ENCODE results near the gene ADGRA1.

The ADGRA1 gene

GRCh38 chr10:133076274-133077038 is 11.3 kb upstream of the ADGRA1 start:
- DNase-seq (ENCODE audit: low read depth): no peak

- no peak for DNase-seq (ENCODE audit: low read depth)
These were observed 7.7 kb upstream of the ADGRA1 start for GRCh38 chr10:133079836-133080682.

- no peak for DNase-seq (ENCODE audit: low read depth)
These were observed 7.1 kb upstream of the ADGRA1 start for GRCh38 chr10:133080683-133081040.

- no peak for DNase-seq (ENCODE audit: low read depth)
These were observed 6.1 kb upstream of the ADGRA1 start for GRCh38 chr10:133081636-133082035.

GRCh38 chr10:133082685-133083421 is 4.9 kb upstream of the ADGRA1 start:
- DNase-seq (ENCODE audit: low read depth): no peak

- DNase-seq (ENCODE audit: low read depth): no peak
These were observed 4.2 kb upstream of the ADGRA1 start for GRCh38 chr10:133083422-133084100.

- DNase-seq (ENCODE audit: low read depth): no peak
These were observed 3.2 kb upstream of the ADGRA1 start for GRCh38 chr10:133084491-133084890.

GRCh38 chr10:133085251-133086125 is 2.2 kb upstream of the ADGRA1 start:
- no peak for DNase-seq (ENCODE audit: low read depth)

- no peak for DNase-seq (ENCODE audit: low read depth)
These were observed 1.5 kb upstream of the ADGRA1 start for GRCh38 chr10:133086247-133086646.

- DNase-seq (ENCODE audit: low read depth): no peak
These were observed 562 bp upstream of the ADGRA1 start for GRCh38 chr10:133087045-133087678.

GRCh38 chr10:133088179-133088955 is 643 bp downstream of the ADGRA1 start:
- DNase-seq (ENCODE audit: low read depth): no peak

- DNase-seq (ENCODE audit: low read depth): no peak
These were observed 1.5 kb downstream of the ADGRA1 start for GRCh38 chr10:133088956-133089800.

- DNase-seq (ENCODE audit: low read depth): no peak
These were observed 2.4 kb downstream of the ADGRA1 start for GRCh38 chr10:133090101-133090500.

- no peak for DNase-seq (ENCODE audit: low read depth)
These were observed 2.9 kb downstream of the ADGRA1 start for GRCh38 chr10:133090654-133091053.

- DNase-seq (ENCODE audit: low read depth): no peak
These were observed 3.6 kb downstream of the ADGRA1 start for GRCh38 chr10:133091316-133091715.

- no peak for DNase-seq (ENCODE audit: low read depth)
These were observed 5.6 kb downstream of the ADGRA1 start for GRCh38 chr10:133093291-133093690.

GRCh38 chr10:133094286-133094685 is 6.6 kb downstream of the ADGRA1 start:
- DNase-seq (ENCODE audit: low read depth): no peak

GRCh38 chr10:133094866-133095265 is 7.1 kb downstream of the ADGRA1 start:
- no peak for DNase-seq (ENCODE audit: low read depth)

- no peak for DNase-seq (ENCODE audit: low read depth)
These were observed 7.9 kb downstream of the ADGRA1 start for GRCh38 chr10:133095586-133095985.
